Duodenal mucosa (tissue), 2 donors: ENCODE data around the gene TLCD3A.

ENCODE experiments used
- H3K27ac ChIP-seq: one replicate; pipeline ENCODE4 v1.7.0; 2013; ENCODE audit warnings: low read depth, low read length
- H3K27me3 ChIP-seq, 2 donors: one replicate each; pipeline ENCODE4 v1.7.0; 2013; ENCODE audit warnings: low read length in 2 of 2, control low read depth in 1 of 2; ENCODE audit not compliant: insufficient read depth in 2 of 2, control insufficient read depth in 1 of 2
- H3K36me3 ChIP-seq, 2 donors: one replicate each; pipeline ENCODE4 v1.7.0; 2013; ENCODE audit warnings: low read length in 2 of 2, control low read depth in 1 of 2; ENCODE audit not compliant: insufficient read depth in 2 of 2, control insufficient read depth in 1 of 2
- H3K4me1 ChIP-seq, 2 donors: one replicate each; pipeline ENCODE4 v1.7.0; 2013; ENCODE audit warnings: low read length in 2 of 2, control low read depth in 1 of 2; ENCODE audit not compliant: insufficient read depth in 2 of 2, control insufficient read depth in 1 of 2
- H3K4me3 ChIP-seq, 2 donors: one replicate each; pipeline ENCODE4 v1.7.0; 2013; ENCODE audit warnings: low read length in 2 of 2, low read depth in 1 of 2
- H3K9ac ChIP-seq, 2 donors: one replicate each; pipeline ENCODE4 v1.7.0; 2013; ENCODE audit warnings: low read length in 2 of 2, low read depth in 1 of 2
- H3K9me3 ChIP-seq, 2 donors: one replicate each; pipeline ENCODE4 v1.7.0; 2013; ENCODE audit warnings: low read length in 2 of 2, control low read depth in 1 of 2; ENCODE audit not compliant: control insufficient read depth in 1 of 2

TLCD3A gene

GRCh38 chr17:732902-733720 lies 715 bp downstream of the TLCD3A start:
- Histone ChIP-seq H3K9ac (peak overlapping the region; percentile 42 to 57), H3K9me3 (no peaks in the 10 kb centered on the region), H3K36me3 (peaks cover 4 to 11% of the 10 kb centered on the region in 2 donors), H3K4me1 (peaks cover 7 to 17% of the 10 kb centered on the region in 2 donors), H3K4me3 (peak overlapping the region; percentile 63 to 65), H3K27ac (peak overlapping the region; percentile 76), H3K27me3 (no peaks in the 10 kb centered on the region)

- H3K27me3 ChIP-seq = no peaks in the 10 kb centered on the region
- H3K36me3 ChIP-seq = peaks cover 4 to 16% of the 10 kb centered on the region in 2 donors
- peaks cover 7 to 17% of the 10 kb centered on the region in 2 donors for H3K4me1 ChIP-seq
- no peaks in the 10 kb centered on the region for H3K9me3 ChIP-seq
- H3K9ac ChIP-seq = peak overlapping the region; percentile 42 to 57
- peak overlapping the region; percentile 63 to 65 for H3K4me3 ChIP-seq
- H3K27ac ChIP-seq = no peak overlapping the region
Measured at GRCh38 chr17:733743-734142, 1.3 kb downstream of the TLCD3A start.

- Histone ChIP-seq H3K27ac (no peak overlapping the region), H3K9ac (no peak overlapping the region), H3K36me3 (peaks cover 22 to 44% of the 10 kb centered on the region in 2 donors), H3K4me3 (no peak overlapping the region), H3K9me3 (no peaks in the 10 kb centered on the region), H3K4me1 (peaks cover 7 to 12% of the 10 kb centered on the region in 2 donors), H3K27me3 (no peaks in the 10 kb centered on the region)
Measured at GRCh38 chr17:737561-738113, 5.2 kb downstream of the TLCD3A start.

- peaks cover 36 to 71% of the 10 kb centered on the region in 2 donors for H3K36me3 ChIP-seq
- no peak overlapping the region for H3K9ac ChIP-seq
- no peaks in the 10 kb centered on the region for H3K27me3 ChIP-seq
Measured at GRCh38 chr17:740240-741017, 8.0 kb downstream of the TLCD3A start.

GRCh38 chr17:742147-742793 lies 9.9 kb downstream of the TLCD3A start:
- H3K36me3 ChIP-seq = peaks cover 45 to 84% of the 10 kb centered on the region in 2 donors
- no peaks in the 10 kb centered on the region for H3K9me3 ChIP-seq
- H3K4me1 ChIP-seq = no peaks in the 10 kb centered on the region
- no peaks in the 10 kb centered on the region for H3K27me3 ChIP-seq
- no peak overlapping the region for H3K9ac ChIP-seq
- no peak overlapping the region for H3K4me3 ChIP-seq
- no peak overlapping the region for H3K27ac ChIP-seq

More at GRCh38 chr17:740240-741017, 8.0 kb downstream of the TLCD3A start:
- no peak overlapping the region for H3K4me3 ChIP-seq
- no peaks in the 10 kb centered on the region for H3K4me1 ChIP-seq
- no peaks in the 10 kb centered on the region for H3K9me3 ChIP-seq
- no peak overlapping the region for H3K27ac ChIP-seq

- H3K4me3 ChIP-seq = no peak overlapping the region
- no peak overlapping the region for H3K27ac ChIP-seq
- no peak overlapping the region for H3K9ac ChIP-seq
- no peaks in the 10 kb centered on the region for H3K9me3 ChIP-seq
- H3K27me3 ChIP-seq = no peaks in the 10 kb centered on the region
- H3K36me3 ChIP-seq = peaks cover 46 to 87% of the 10 kb centered on the region in 2 donors
- H3K4me1 ChIP-seq = no peaks in the 10 kb centered on the region
Measured at GRCh38 chr17:743139-743538, 10.7 kb downstream of the TLCD3A start.

- no peak overlapping the region for H3K27ac ChIP-seq
- H3K4me1 ChIP-seq = peaks cover 0 to 1% of the 10 kb centered on the region in 2 donors
- H3K27me3 ChIP-seq = no peaks in the 10 kb centered on the region
- H3K36me3 ChIP-seq = peaks cover 46 to 83% of the 10 kb centered on the region in 2 donors
- no peak overlapping the region for H3K9ac ChIP-seq
- no peak overlapping the region for H3K4me3 ChIP-seq
- no peaks in the 10 kb centered on the region for H3K9me3 ChIP-seq
Measured at GRCh38 chr17:744937-745336, 12.5 kb downstream of the TLCD3A start.

- H3K27ac ChIP-seq = no peak overlapping the region
- peaks cover 46 to 78% of the 10 kb centered on the region in 2 donors for H3K36me3 ChIP-seq
- H3K4me3 ChIP-seq = no peak overlapping the region
- H3K9ac ChIP-seq = no peak overlapping the region
- peaks cover under 1 to 6% of the 10 kb centered on the region in 2 donors for H3K4me1 ChIP-seq
- no peaks in the 10 kb centered on the region for H3K9me3 ChIP-seq
- H3K27me3 ChIP-seq = no peaks in the 10 kb centered on the region
Measured at GRCh38 chr17:745406-745805, 13.0 kb downstream of the TLCD3A start.

GRCh38 chr17:746181-746580 lies 13.8 kb downstream of the TLCD3A start:
- no peaks in the 10 kb centered on the region for H3K9me3 ChIP-seq
- no peak overlapping the region for H3K9ac ChIP-seq
- H3K36me3 ChIP-seq = peaks cover 40 to 70% of the 10 kb centered on the region in 2 donors
- no peaks in the 10 kb centered on the region for H3K27me3 ChIP-seq
- peaks cover 9 to 14% of the 10 kb centered on the region in 2 donors for H3K4me1 ChIP-seq
- no peak overlapping the region for H3K27ac ChIP-seq
- H3K4me3 ChIP-seq = no peak overlapping the region
